Measurements from ENCODE around the gene LCE1F.

Gene LCE1F

GRCh38 chr1:152776361-152776760 lies 1.4 kb downstream of the LCE1F start:
- no peak for DNase-seq (ENCODE audit: low read depth, low spot score)

GRCh38 chr1:152777510-152778137 lies 2.7 kb downstream of the LCE1F start:
- DNase-seq (ENCODE audit: low read depth, low spot score) = no peak

GRCh38 chr1:152783095-152783494 lies 8.2 kb downstream of the LCE1F start:
- DNase-seq (ENCODE audit: low read depth, low spot score) = no peak

- DNase-seq (ENCODE audit: low read depth, low spot score) = no peak
Observed at GRCh38 chr1:152786077-152786476, 11.1 kb downstream of the LCE1F start, which contains the start of gene LCE1E. LCE1E (plus strand) TSS chr1:152786257; CDS start chr1:152787300, 1,043 bp downstream.

- DNase-seq (ENCODE audit: low read depth, low spot score) = no peak
Observed at GRCh38 chr1:152795686-152796085, 20.7 kb downstream of the LCE1F start.

GRCh38 chr1:152796421-152796820 lies 21.5 kb downstream of the LCE1F start, which contains the start of gene LCE1D:
LCE1D (plus strand) TSS chr1:152796721; CDS start chr1:152797795, 1,074 bp downstream.
- no peak for DNase-seq (ENCODE audit: low read depth, low spot score)

GRCh38 chr1:152801333-152801732 lies 26.4 kb downstream of the LCE1F start:
- no peak for DNase-seq (ENCODE audit: low read depth, low spot score)

- no peak for DNase-seq (ENCODE audit: low read depth, low spot score)
Observed at GRCh38 chr1:152806576-152806975, 31.6 kb downstream of the LCE1F start, which contains the start of gene LCE1C. LCE1C (minus strand) TSS chr1:152806651; CDS start chr1:152805478, 1,173 bp downstream.

GRCh38 chr1:152811050-152811449 lies 36.1 kb downstream of the LCE1F start:
- no peak for DNase-seq (ENCODE audit: low read depth, low spot score)

GRCh38 chr1:152811671-152812070 lies 36.7 kb downstream of the LCE1F start, which contains the start of gene LCE1B:
LCE1B (plus strand) TSS chr1:152811971; CDS start chr1:152812447, 476 bp downstream.
- DNase-seq (ENCODE audit: low read depth, low spot score) = no peak

GRCh38 chr1:152817309-152817708 lies 42.4 kb downstream of the LCE1F start:
- no peak for DNase-seq (ENCODE audit: low read depth, low spot score)

GRCh38 chr1:152823294-152823693 lies 48.4 kb downstream of the LCE1F start:
- no peak for DNase-seq (ENCODE audit: low read depth, low spot score)

- no peak for DNase-seq (ENCODE audit: low read depth, low spot score)
Observed at GRCh38 chr1:152824964-152825363, 50.0 kb downstream of the LCE1F start.

Data from iPS DF 19.7 (cell line).